CD14-positive monocyte (primary cell): ENCODE measurements around the gene TUBB. TPM values are rescaled to one million over a fixed set of nuclear protein-coding genes. Genes with fewer than 3 reads are reported as not detected.

Experiments used
- DNase-seq, 3 donors: peaks; one replicate each; pipeline ENCODE4 v3.0.0-alpha.2; 2011 to 2022
- H2AFZ ChIP-seq: 2 replicates; pipeline ENCODE4 v1.6.0; 2012; ENCODE audit warnings: mild to moderate bottlenecking, low read depth, low read length, inconsistent platforms; ENCODE audit not compliant: insufficient read depth, poor library complexity, severe bottlenecking
- H3K27ac ChIP-seq, 2 donors: 1 replicate in 1 of 2; 2 replicates in 1 of 2; pipeline ENCODE4 v1.5.1; 2012 to 2013; ENCODE audit warnings: low read length in 2 of 2, control low read depth in 1 of 2, inconsistent platforms in 1 of 2, low read depth in 1 of 2, mild to moderate bottlenecking in 1 of 2
- H3K27me3 ChIP-seq, 2 donors: one replicate each; pipeline versions ENCODE4 v1.6.0 to v1.6.1; 2011 to 2013; ENCODE audit warnings: low read length in 2 of 2; ENCODE audit not compliant: control insufficient read depth in 2 of 2, insufficient read depth in 2 of 2
- H3K36me3 ChIP-seq, 2 donors: replicated peaks in 1 of 2; 1 replicate in 1 of 2; 2 replicates in 1 of 2; pipeline versions ENCODE4 v1.5.1 to v1.6.1; 2012 to 2013; ENCODE audit warnings: low read length in 2 of 2, control low read depth in 1 of 2, inconsistent platforms in 1 of 2, mild to moderate bottlenecking in 1 of 2; ENCODE audit not compliant: insufficient read depth in 2 of 2, control insufficient read depth in 1 of 2
- H3K4me1 ChIP-seq, 2 donors: 1 replicate in 1 of 2; 2 replicates in 1 of 2; pipeline versions ENCODE4 v1.5.1 to v1.6.1; 2012 to 2013; ENCODE audit warnings: low read length in 2 of 2, control low read depth in 1 of 2, inconsistent platforms in 1 of 2, mild to moderate bottlenecking in 1 of 2, moderate library complexity in 1 of 2; ENCODE audit not compliant: insufficient read depth in 2 of 2, control insufficient read depth in 1 of 2
- H3K4me2 ChIP-seq: replicated peaks from 2 replicates; pipeline ENCODE3; 2012; ENCODE audit warnings: low read length, moderate library complexity, mild to moderate bottlenecking; ENCODE audit not compliant: poor library complexity, severe bottlenecking; ENCODE audit errors: extremely low read depth
- H3K4me3 ChIP-seq, 3 experiments: fragments of 200-600 bp in 1 of 3; sonication (generic) in 1 of 3; replicated peaks in 1 of 3; 1 replicate in 2 of 3; 2 replicates in 1 of 3; pipeline ENCODE4 v1.5.1; 2011 to 2013; ENCODE audit warnings: low read length in 3 of 3, mild to moderate bottlenecking in 3 of 3, control low read depth in 2 of 3, low read depth in 2 of 3, inconsistent platforms in 1 of 3, moderate library complexity in 1 of 3
- H3K79me2 ChIP-seq: 2 replicates; pipeline ENCODE4 v1.6.0; 2012; ENCODE audit warnings: mild to moderate bottlenecking, control low read depth, inconsistent platforms, low read length, moderate library complexity; ENCODE audit not compliant: insufficient read depth
- H3K9ac ChIP-seq: 2 replicates; pipeline ENCODE4 v1.6.0; 2017; ENCODE audit warnings: low read length, mild to moderate bottlenecking; ENCODE audit not compliant: insufficient read depth, poor library complexity, severe bottlenecking
- H3K9me3 ChIP-seq, 2 donors: replicated peaks in 1 of 2; 1 replicate in 1 of 2; 2 replicates in 1 of 2; pipeline versions ENCODE4 v1.5.1 to v1.6.1; 2012 to 2013; ENCODE audit warnings: low read length in 2 of 2, control low read depth in 1 of 2; ENCODE audit not compliant: control insufficient read depth in 1 of 2, insufficient read depth in 1 of 2
- H4K20me1 ChIP-seq: 2 replicates; pipeline ENCODE4 v1.6.0; 2012; ENCODE audit warnings: mild to moderate bottlenecking, low read length, control low read depth, moderate library complexity; ENCODE audit not compliant: insufficient read depth
- H3K27ac Mint-ChIP-seq, 7 donors: one replicate each; pipeline ENCODE4 v1.8.0; 2020; ENCODE audit warnings: mild to moderate bottlenecking in 7 of 7, mixed read lengths in 7 of 7, moderate library complexity in 6 of 7, inconsistent platforms in 2 of 7
- H3K27me3 Mint-ChIP-seq, 3 donors: one replicate each; pipeline ENCODE4 v1.8.0; 2021 to 2022; ENCODE audit warnings: low read depth in 3 of 3, mild to moderate bottlenecking in 3 of 3, mixed read lengths in 3 of 3, moderate library complexity in 3 of 3, inconsistent platforms in 1 of 3
- H3K36me3 Mint-ChIP-seq, 2 donors: one replicate each; pipeline ENCODE4 v1.8.0; 2020; ENCODE audit warnings: mixed read lengths in 2 of 2, inconsistent platforms in 1 of 2, mild to moderate bottlenecking in 1 of 2
- H3K4me1 Mint-ChIP-seq: one replicate; pipeline ENCODE4 v1.8.0; 2020; ENCODE audit warnings: mild to moderate bottlenecking, mixed read lengths
- H3K4me3 Mint-ChIP-seq, 2 donors: one replicate each; pipeline ENCODE4 v1.8.0; 2020; ENCODE audit warnings: mild to moderate bottlenecking in 2 of 2, mixed read lengths in 2 of 2, moderate library complexity in 1 of 2
- H3K9me3 Mint-ChIP-seq, 7 donors: one replicate each; pipeline ENCODE4 v1.8.0; 2020 to 2022; ENCODE audit warnings: mixed read lengths in 7 of 7, mild to moderate bottlenecking in 6 of 7, moderate library complexity in 6 of 7, inconsistent platforms in 2 of 7
- CTCF ChIP-seq: fragments of 200-600 bp; IDR thresholded peaks from one replicate; pipeline ENCODE4 v1.8.0; 2022; ENCODE audit warnings: antibody characterized with exemption, mild to moderate bottlenecking
- WGBS: methylation state at CpG from one replicate; pipeline ENCODE4 v1.1.5; 2013; ENCODE audit warnings: missing lambda C conversion rate; ENCODE audit not compliant: insufficient coverage; 5-methylcytosine and 5-hydroxymethylcytosine counted together
- intact Hi-C, 2 donors: fragments of 100-400 bp; cut with micrococcal nuclease; formaldehyde crosslinking; loops; one replicate each; pipeline versions ENCODE4 v1.15.0 to v1.15.1; 2023
- polyA plus RNA-seq, 3 donors: library from polyadenylated mRNA; depleted of rRNA in 1 of 3; unstranded in 2 of 3; stranded (reverse) in 1 of 3; fragments of 300-500 nt in 2 of 3; fragments of >200 nt in 1 of 3; fragmentation: Illumina TruSeq in 2 of 3; gene quantifications; 1 replicate in 2 of 3; 2 replicates in 1 of 3; pipeline ENCODE4 v1.2.3, GENCODE V29; 2012 to 2021

The TUBB gene
- polyA plus RNA-seq, 3 donors, result 48.4 to 130 (median 57.0) TPM

GRCh38 chr6:30750379-30750668, 30.2 kb downstream of the TUBB start:
- Histone ChIP-seq H3K9ac (no peak overlapping the region), H3K36me3 (no peaks in the 10 kb centered on the region), H3K9me3 (no peaks in the 10 kb centered on the region), H3K4me1 (peaks cover 23 to 29% of the 10 kb centered on the region in 2 donors), H4K20me1 (no peaks in the 10 kb centered on the region), H3K27ac (no peak overlapping the region), H3K4me2 (no peak overlapping the region), H3K4me3 (no peak overlapping the region), H2AFZ (no peak overlapping the region), H3K79me2 (no peaks in the 10 kb centered on the region), H3K27me3 (peaks cover 0 to under 1% of the 10 kb centered on the region in 2 donors)
- peaks cover 0 to 8% of the 10 kb centered on the region in 2 donors for H3K36me3 Mint-ChIP-seq
- no peak for TF ChIP-seq CTCF
- peaks cover 0 to 3% (median 0%) of the 10 kb centered on the region in 7 donors for H3K9me3 Mint-ChIP-seq
- H3K4me3 Mint-ChIP-seq, result no peak overlapping the region
- peak overlapping the region in 2 of 7 donors; percentile 31 to 41 for H3K27ac Mint-ChIP-seq
- H3K27me3 Mint-ChIP-seq, result peaks cover 6 to 18% (median 9%) of the 10 kb centered on the region in 3 donors
- intact Hi-C loops, result no loop called here
- peaks cover 37% of the 10 kb centered on the region for H3K4me1 Mint-ChIP-seq
- DNase-seq, result no peak

GRCh38 chr6:30752157-30752927, 32.2 kb downstream of the TUBB start:
- Mint-ChIP-seq H3K9me3 (peaks cover 0 to 3% (median 0%) of the 10 kb centered on the region in 7 donors), H3K4me1 (peaks cover 48% of the 10 kb centered on the region), H3K36me3 (peaks cover 0 to 8% of the 10 kb centered on the region in 2 donors), H3K27me3 (peaks cover 7 to 8% (median 8%) of the 10 kb centered on the region in 3 donors), H3K4me3 (no peak overlapping the region), H3K27ac (peak overlapping the region; percentile 55 to 95 (median 75))
- 35% methylated on average over 7 of the region's 12 CpGs for WGBS
- Histone ChIP-seq H3K9me3 (no peaks in the 10 kb centered on the region), H3K36me3 (no peaks in the 10 kb centered on the region), H3K4me3 (no peak overlapping the region), H3K9ac (peak overlapping the region; percentile 2), H3K27me3 (no peaks in the 10 kb centered on the region), H3K4me2 (no peak overlapping the region), H3K4me1 (peaks cover 32 to 39% of the 10 kb centered on the region in 2 donors), H3K79me2 (no peaks in the 10 kb centered on the region), H2AFZ (peak overlapping the region; percentile 40), H3K27ac (peak overlapping the region; percentile 3 to 56), H4K20me1 (no peaks in the 10 kb centered on the region)
- no peak for TF ChIP-seq CTCF
- DNase-seq, result peak; percentile 66 to 96 (median 93)
- intact Hi-C loops, result no loop called here
